ENCODE measurements around the gene ZSCAN23.

GRCh38 chr6:28425944-28426541, 17.2 kb downstream of the ZSCAN23 start:
- TF ChIP-seq CTCF (IDR thresholded peaks at IDR 0.05) = no peak
- TF ChIP-seq EP300 (IDR thresholded peaks at IDR 0.05) = no peak
